Motor neuron (in vitro differentiated cells): ENCODE measurements around the gene DZIP1. TPM values are rescaled to one million over a fixed set of nuclear protein-coding genes. Genes with fewer than 3 reads are reported as not detected.

Experiments
- ATAC-seq, 8 experiments: fragments of 200-7000 bp; cut with Tn5 transposase; replicated peaks in 6 of 8; 2 replicates each; pipeline ENCODE4 v1.8.0; 2021; ENCODE audit warnings: mild to moderate bottlenecking in 8 of 8, moderate library complexity in 8 of 8
- H3K27ac ChIP-seq, 2 donors: fragments of 250-450 bp; sonication (Bioruptor Pico); 2 replicates each; pipeline ENCODE4 v1.9.0; 2021; ENCODE audit warnings: antibody characterized with exemption in 2 of 2, mild to moderate bottlenecking in 2 of 2, moderate library complexity in 1 of 2
- H3K4me1 ChIP-seq, 2 donors: fragments of 250-450 bp; sonication (Bioruptor Pico); replicated peaks in 1 of 2; 2 replicates each; pipeline ENCODE4 v1.6.1; 2021; ENCODE audit warnings: antibody characterized with exemption in 2 of 2, mild to moderate bottlenecking in 2 of 2, moderate library complexity in 1 of 2
- H3K4me3 ChIP-seq, 5 donors: fragments of 250-450 bp; sonication (Bioruptor Pico); 2 replicates each; pipeline ENCODE4 v1.9.0; 2021; ENCODE audit warnings: antibody characterized with exemption in 5 of 5, mild to moderate bottlenecking in 5 of 5, moderate library complexity in 4 of 5
- WGBS, 10 experiments: fragments of 450-650 bp; shearing (Covaris generic); methylation state at CpG; one replicate each; pipeline ENCODE4 v1.0.0; 2022; 5-methylcytosine and 5-hydroxymethylcytosine counted together
- in situ Hi-C, 9 experiments: fragments of 400-800 bp; cut with MboI; loops; one replicate each; pipeline ENCODE4 v1.15.0; 2021; ENCODE audit warnings: low sequenced_read_pairs in 9 of 9, low pct_unique_long_range_greater_than_20kb in 2 of 9; ENCODE audit not compliant: unreplicated experiment in 9 of 9
- total RNA-seq, 8 experiments: library from RNA; unstranded; fragments of 300-600 nt; gene quantifications; 2 replicates each; pipeline versions ENCODE4 v1.2.3 to v1.2.4, GENCODE V29; 2022

DZIP1 gene
- total RNA-seq, 8 experiments from 2014 or later, result 21.5 to 61.3 (median 37.2) TPM

GRCh38 chr13:95660981-95661581, 16.6 kb upstream of the DZIP1 start:
- in situ Hi-C loops, result loop anchor here in 1 of 9 experiments (25.0 kb wide), 1 partner anchor 176 kb away; no protein-coding TSS in a partner anchor
- Histone ChIP-seq H3K27ac (no peak overlapping the region), H3K4me3 (no peak overlapping the region), H3K4me1 (no peaks in the 10 kb centered on the region)
- ATAC-seq, result peak in 2 of 8 experiments; percentile 26 to 30

GRCh38 chr13:95659500-95659899, 15.0 kb upstream of the DZIP1 start:
- Histone ChIP-seq H3K27ac (no peak overlapping the region), H3K4me1 (no peaks in the 10 kb centered on the region), H3K4me3 (no peak overlapping the region)
- ATAC-seq, result no peak
- in situ Hi-C loops, result loop anchor here in 1 of 9 experiments (25.0 kb wide), 1 partner anchor 178 kb away; no protein-coding TSS in a partner anchor

GRCh38 chr13:95656386-95657015, 12.0 kb upstream of the DZIP1 start:
- ATAC-seq, result no peak

GRCh38 chr13:95652821-95653220, 8.3 kb upstream of the DZIP1 start:
- Histone ChIP-seq H3K4me1 (no peaks in the 10 kb centered on the region), H3K27ac (no peak overlapping the region), H3K4me3 (no peak overlapping the region)
- WGBS, 10 experiments, result 0 to 80% (median 55%) methylated on average over 1 to 3 of the region's 3 CpGs; no CpG with 5 or more reads in 1 of the 10 experiments
- in situ Hi-C loops, result loop anchor here in 1 of 9 experiments (25.0 kb wide), 1 partner anchor 184 kb away; no protein-coding TSS in a partner anchor
- ATAC-seq, result no peak

More at GRCh38 chr13:95656386-95657015, 12.0 kb upstream of the DZIP1 start:
- Histone ChIP-seq H3K4me1 (no peaks in the 10 kb centered on the region), H3K27ac (no peak overlapping the region), H3K4me3 (no peak overlapping the region)
- in situ Hi-C loops, result loop anchor here in 1 of 9 experiments (25.0 kb wide), 1 partner anchor 181 kb away; no protein-coding TSS in a partner anchor
- WGBS, 10 experiments, result 53 to 100% (median 82%) methylated on average over 1 to 3 of the region's 3 CpGs; no CpG with 5 or more reads in 2 of the 10 experiments

GRCh38 chr13:95652244-95652764, 7.8 kb upstream of the DZIP1 start:
- 0 to 100% (median 100%) methylated on average over 1 of the region's 1 CpG; no CpG with 5 or more reads in 3 of the 10 experiments for WGBS, 10 experiments
- Histone ChIP-seq H3K4me3 (no peak overlapping the region), H3K27ac (no peak overlapping the region), H3K4me1 (no peaks in the 10 kb centered on the region)
- ATAC-seq, result no peak
- in situ Hi-C loops, result loop anchor here in 1 of 9 experiments (25.0 kb wide), 1 partner anchor 185 kb away; no protein-coding TSS in a partner anchor

GRCh38 chr13:95650696-95651095, 6.2 kb upstream of the DZIP1 start:
- in situ Hi-C loops, result loop anchor here in 1 of 9 experiments (25.0 kb wide), 1 partner anchor 187 kb away; no protein-coding TSS in a partner anchor
- no peak overlapping the region for H3K27ac ChIP-seq
- ATAC-seq, result no peak
- no peaks in the 10 kb centered on the region for H3K4me1 ChIP-seq
- WGBS, 10 experiments, result 23 to 92% (median 77%) methylated on average over 2 to 5 of the region's 5 CpGs; no CpG with 5 or more reads in 1 of the 10 experiments
- H3K4me3 ChIP-seq, result no peak overlapping the region

GRCh38 chr13:95647321-95647720, 2.8 kb upstream of the DZIP1 start:
- no peak overlapping the region for H3K4me3 ChIP-seq
- 20 to 92% (median 65%) methylated on average over 1 to 6 of the region's 6 CpGs; no CpG with 5 or more reads in 1 of the 10 experiments for WGBS, 10 experiments
- no peak overlapping the region for H3K27ac ChIP-seq
- no peak for ATAC-seq
- in situ Hi-C loops, result loop anchor here in 1 of 9 experiments (25.0 kb wide), 1 partner anchor 190 kb away; no protein-coding TSS in a partner anchor
- H3K4me1 ChIP-seq, result peaks cover 3 to 7% of the 10 kb centered on the region in 2 donors

- no CpG with 5 or more reads among the region's 62 CpGs for WGBS, 10 experiments
- in situ Hi-C loops, result loop anchor here in 1 of 9 experiments (25.0 kb wide), 1 partner anchor 193 kb away; no protein-coding TSS in a partner anchor
- H3K4me1 ChIP-seq, result peaks cover 9 to 20% of the 10 kb centered on the region in 2 donors
- H3K27ac ChIP-seq, result peak overlapping the region; percentile 56 to 74
- ATAC-seq, result peak; percentile 50 to 77 (median 74)
- H3K4me3 ChIP-seq, result peak overlapping the region; percentile 48 to 96 (median 77)
Measured at GRCh38 chr13:95643936-95644598, 439 bp downstream of the DZIP1 start.

- peak overlapping the region; percentile 56 to 74 for H3K27ac ChIP-seq
- 0 to 10% (median 0%) methylated on average over 1 to 12 of the region's 16 CpGs; no CpG with 5 or more reads in 1 of the 10 experiments for WGBS, 10 experiments
- in situ Hi-C loops, result loop anchor here in 1 of 9 experiments (25.0 kb wide), 1 partner anchor 194 kb away; no protein-coding TSS in a partner anchor
- peak overlapping the region; percentile 48 to 96 (median 77) for H3K4me3 ChIP-seq
- ATAC-seq, result peak in 6 of 8 experiments; percentile 13 to 33 (median 25)
- peaks cover 9 to 20% of the 10 kb centered on the region in 2 donors for H3K4me1 ChIP-seq
Measured at GRCh38 chr13:95643571-95643935, 953 bp downstream of the DZIP1 start.

- in situ Hi-C loops, result loop anchor here in 1 of 9 experiments (25.0 kb wide), 1 partner anchor 194 kb away; no protein-coding TSS in a partner anchor
- no peak for ATAC-seq
- peaks cover 9 to 20% of the 10 kb centered on the region in 2 donors for H3K4me1 ChIP-seq
- 13 to 97% (median 38%) methylated on average over 1 to 3 of the region's 3 CpGs; no CpG with 5 or more reads in 1 of the 10 experiments for WGBS, 10 experiments
- H3K4me3 ChIP-seq, result peak overlapping the region; percentile 48 to 96 (median 77)
- no peak overlapping the region for H3K27ac ChIP-seq
Measured at GRCh38 chr13:95642999-95643398, 1.5 kb downstream of the DZIP1 start.

GRCh38 chr13:95642028-95642621, 2.4 kb downstream of the DZIP1 start:
- peak; percentile 13 to 58 (median 27) for ATAC-seq
- Histone ChIP-seq H3K27ac (no peak overlapping the region), H3K4me3 (peak overlapping the region; percentile 27 to 96 (median 77)), H3K4me1 (peaks cover 9 to 20% of the 10 kb centered on the region in 2 donors)
- in situ Hi-C loops, result loop anchor here in 1 of 9 experiments (25.0 kb wide), 1 partner anchor 195 kb away; no protein-coding TSS in a partner anchor
- WGBS, 10 experiments, result 20 to 67% (median 54%) methylated on average over 1 to 18 of the region's 35 CpGs
